Hepatocyte (in vitro differentiated cells): ENCODE measurements around the gene XRRA1.

Experiments
- EZH2 ChIP-seq: fragments of 200-600 bp; sonication (generic); IDR thresholded peaks from 2 replicates; pipeline ENCODE4 v1.6.1; 2016; ENCODE audit warnings: antibody characterized with exemption, mild to moderate bottlenecking, borderline replicate concordance
- TF ChIP-seq, protein P1 (sequence below): fragments of 200-600 bp; sonication (generic); IDR thresholded peaks from 2 replicates; pipeline ENCODE4 v1.5.1; 2016; ENCODE audit warnings: antibody characterized with exemption, mild to moderate bottlenecking; ENCODE audit not compliant: poor library complexity

DNA sequence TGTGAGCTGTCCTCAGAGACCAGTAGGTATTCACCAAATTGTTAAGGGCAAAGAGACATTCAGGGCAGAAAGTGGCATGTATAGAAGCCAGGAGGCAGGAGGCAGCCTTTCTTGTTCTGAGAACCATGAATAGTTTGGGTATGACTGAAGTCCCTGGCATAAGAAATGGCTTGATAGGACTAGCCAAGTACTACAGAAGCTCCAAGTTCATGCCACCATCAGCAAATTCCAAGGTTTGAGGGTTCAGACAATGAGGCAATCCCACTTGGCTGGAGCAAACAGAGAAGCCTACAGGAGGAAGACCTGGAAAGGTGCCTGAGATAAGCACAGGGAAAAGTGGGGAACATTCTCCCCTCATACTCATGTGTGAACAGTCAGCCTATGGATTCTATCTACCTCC, 25.8 kb downstream of the XRRA1 start:
- TF ChIP-seq, protein P1, sequence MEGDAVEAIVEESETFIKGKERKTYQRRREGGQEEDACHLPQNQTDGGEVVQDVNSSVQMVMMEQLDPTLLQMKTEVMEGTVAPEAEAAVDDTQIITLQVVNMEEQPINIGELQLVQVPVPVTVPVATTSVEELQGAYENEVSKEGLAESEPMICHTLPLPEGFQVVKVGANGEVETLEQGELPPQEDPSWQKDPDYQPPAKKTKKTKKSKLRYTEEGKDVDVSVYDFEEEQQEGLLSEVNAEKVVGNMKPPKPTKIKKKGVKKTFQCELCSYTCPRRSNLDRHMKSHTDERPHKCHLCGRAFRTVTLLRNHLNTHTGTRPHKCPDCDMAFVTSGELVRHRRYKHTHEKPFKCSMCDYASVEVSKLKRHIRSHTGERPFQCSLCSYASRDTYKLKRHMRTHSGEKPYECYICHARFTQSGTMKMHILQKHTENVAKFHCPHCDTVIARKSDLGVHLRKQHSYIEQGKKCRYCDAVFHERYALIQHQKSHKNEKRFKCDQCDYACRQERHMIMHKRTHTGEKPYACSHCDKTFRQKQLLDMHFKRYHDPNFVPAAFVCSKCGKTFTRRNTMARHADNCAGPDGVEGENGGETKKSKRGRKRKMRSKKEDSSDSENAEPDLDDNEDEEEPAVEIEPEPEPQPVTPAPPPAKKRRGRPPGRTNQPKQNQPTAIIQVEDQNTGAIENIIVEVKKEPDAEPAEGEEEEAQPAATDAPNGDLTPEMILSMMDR = no peak
- TF ChIP-seq EZH2 = no peak
